GM12878 (cell line): ENCODE measurements around the gene PI4KA. TPM values are rescaled to one million over a fixed set of nuclear protein-coding genes. Genes with fewer than 3 reads are reported as not detected.

ENCODE experiments used
- ATAC-seq: fragments of 200-7000 bp; cut with Tn5 transposase; 3 replicates; pipeline ENCODE4 v1.9.1; 2020; ENCODE audit warnings: mild to moderate bottlenecking, moderate library complexity
- BruUV-seq: library from RNA; stranded (reverse); fragments of 400-500 nt; replicated peaks from 2 replicates; lab custom pipeline; 2021; lab: Mats Ljungman, UMichigan
- CTCF ChIA-PET: fragments of 300-600 bp; sonication (Branson Sonifier 250); formaldehyde crosslinking; extraction: SDS; loops from one replicate; lab custom pipeline; 2021; ENCODE audit warnings: inconsistent platforms; lab: Yijun Ruan, JAX
- POLR2A ChIA-PET: fragments of 350-600 bp; formaldehyde crosslinking; extraction: SDS; loops from one replicate; lab custom pipeline; 2021; ENCODE audit warnings: inconsistent platforms; lab: Charles Lee
- RAD21 ChIA-PET: fragments of 300-600 bp; sonication (Branson Sonifier 250); formaldehyde crosslinking; loops from one replicate; lab custom pipeline; 2023; ENCODE audit warnings: antibody characterized with exemption; ENCODE audit not compliant: unreplicated experiment; lab: Charles Lee
- SMC1A ChIA-PET: fragments of 300-600 bp; sonication (Branson Sonifier 250); formaldehyde crosslinking; loops from one replicate; lab custom pipeline; 2023; ENCODE audit not compliant: unreplicated experiment, uncharacterized antibody; lab: Charles Lee
- DNase-seq: peaks from one replicate; pipeline ENCODE4 v3.0.0-alpha.2; 2011; ENCODE audit warnings: low read depth, low spot score
- FAIRE-seq: peaks from 3 replicates; lab custom pipeline; 2011; peaks lifted over from hg19 to GRCh38; lab: Jason Lieb, UNC
- H2AFZ ChIP-seq: 2 replicates; pipeline ENCODE4 v1.6.0; 2011; ENCODE audit warnings: low read depth, low read length, control low read depth; ENCODE audit not compliant: control insufficient read depth
- H3K27ac ChIP-seq: 2 replicates; pipeline ENCODE4 v1.5.1; 2011; ENCODE audit warnings: control low read depth; ENCODE audit not compliant: control insufficient read depth, insufficient read depth
- H3K27me3 ChIP-seq, 2 experiments: replicated peaks in 1 of 2; 2 replicates each; pipeline versions ENCODE4 v1.6.0 to v1.6.1; 2011; ENCODE audit warnings: low read length in 1 of 2; ENCODE audit not compliant: control insufficient read depth in 2 of 2, insufficient read depth in 2 of 2
- H3K36me3 ChIP-seq, 2 experiments: 2 replicates each; pipeline ENCODE4 v1.5.1; 2011; ENCODE audit warnings: low read length in 1 of 2; ENCODE audit not compliant: control insufficient read depth in 2 of 2, insufficient read depth in 2 of 2
- H3K4me1 ChIP-seq: 2 replicates; pipeline ENCODE4 v1.6.1; 2011; ENCODE audit warnings: mild to moderate bottlenecking, low read length, moderate library complexity, mixed read lengths; ENCODE audit not compliant: control insufficient read depth, insufficient read depth
- H3K4me2 ChIP-seq: 2 replicates; pipeline ENCODE4 v1.6.0; 2011; ENCODE audit warnings: control low read depth; ENCODE audit not compliant: control insufficient read depth, insufficient read depth
- H3K4me3 ChIP-seq: fragments of 200-600 bp; sonication (generic); 2 replicates; pipeline ENCODE4 v1.5.1; 2016
- H3K79me2 ChIP-seq: 2 replicates; pipeline ENCODE4 v1.6.0; 2011; ENCODE audit warnings: low read length; ENCODE audit not compliant: control insufficient read depth, insufficient read depth
- H3K9ac ChIP-seq: 2 replicates; pipeline ENCODE4 v1.8.0; 2011; ENCODE audit warnings: low read length, control low read depth, mixed read lengths; ENCODE audit not compliant: control insufficient read depth, insufficient read depth
- H3K9me3 ChIP-seq: replicated peaks from 3 replicates; pipeline ENCODE4 v1.5.1; 2011; ENCODE audit warnings: mild to moderate bottlenecking, low read length; ENCODE audit not compliant: control insufficient read depth, insufficient read depth
- H4K20me1 ChIP-seq: 2 replicates; pipeline ENCODE4 v1.6.0; 2011; ENCODE audit not compliant: control insufficient read depth, insufficient read depth
- BCL11A ChIP-seq: IDR thresholded peaks from 2 replicates; pipeline ENCODE4 v1.6.1; 2011; ENCODE audit warnings: low read depth, low read length
- CHD1 ChIP-seq: IDR thresholded peaks from 2 replicates; pipeline ENCODE4 v1.6.1; 2012; ENCODE audit warnings: low read depth, low read length, improper control_type of control experiment
- RBBP5 ChIP-seq: fragments of 200-600 bp; sonication (generic); conservative IDR thresholded peaks from 2 replicates; pipeline ENCODE4 v1.6.1; 2016
- RFX5 ChIP-seq: IDR thresholded peaks from 2 replicates; pipeline ENCODE4 v1.6.1; 2011; ENCODE audit warnings: low read depth, low read length, improper control_type of control experiment
- TARDBP ChIP-seq: IDR thresholded peaks from 2 replicates; pipeline ENCODE4 v1.6.1; 2016; ENCODE audit warnings: borderline replicate concordance
- ZNF274 ChIP-seq: IDR thresholded peaks from one replicate; pipeline ENCODE4 v1.8.0; 2011; ENCODE audit not compliant: insufficient read length, insufficient read depth
- WGBS: methylation state at CpG from one replicate; pipeline ENCODE4 v1.1.6; 2016; ENCODE audit warnings: low lambda C conversion rate; ENCODE audit not compliant: insufficient replicate concordance, insufficient coverage; ENCODE audit errors: missing lambda C conversion rate; 5-methylcytosine and 5-hydroxymethylcytosine counted together
- in situ Hi-C: fragments of 300-500 bp; cut with MboI; formaldehyde crosslinking; loops from 9 replicates; pipeline ENCODE4 v1.14.3; 2018; ENCODE audit warnings: mixed read lengths
- intact Hi-C: fragments of 100-400 bp; cut with micrococcal nuclease; formaldehyde crosslinking; loops from one replicate; pipeline ENCODE4 v1.14.2; 2022; ENCODE audit not compliant: unreplicated experiment
- polyA plus RNA-seq, 11 experiments: library from polyadenylated mRNA; depleted of rRNA in 4 of 11; unstranded in 6 of 11; stranded (reverse) in 5 of 11; fragments of >200 nt; fragmentation: Nextera tagmentation in 4 of 11; fragmentation: Illumina TruSeq in 1 of 11; extraction: Ambion mirVana in 4 of 11; extraction: Trizol in 1 of 11; gene quantifications; 1 replicate in 1 of 11; 2 replicates in 10 of 11; pipeline versions ENCODE4 v1.2.1 to v1.2.3, GENCODE V29; 2011 to 2016; ENCODE audit warnings: inconsistent platforms in 2 of 11, missing spikeins in 2 of 11, low read depth in 1 of 11
- total RNA-seq, 4 experiments: library from RNA; depleted of rRNA in 3 of 4; stranded (reverse); fragments of >200 nt in 3 of 4; fragmentation: Illumina TruSeq in 1 of 4; extraction: Trizol in 1 of 4; gene quantifications; 2 replicates each; pipeline versions ENCODE4 v1.2.1 to v1.2.3, GENCODE V29; 2013 to 2021
- TF ChIP-seq, protein P1 (sequence below): IDR thresholded peaks from 2 replicates; pipeline ENCODE4 v1.6.1; 2012; ENCODE audit warnings: low read depth, low read length, improper control_type of control experiment
- TF ChIP-seq, protein P2 (sequence below): IDR thresholded peaks from 2 replicates; pipeline ENCODE4 v1.6.1; 2012; ENCODE audit warnings: low read depth, low read length, improper control_type of control experiment
- TF ChIP-seq, protein P3 (sequence below): IDR thresholded peaks from 2 replicates; pipeline ENCODE4 v1.6.1; 2011; ENCODE audit warnings: low read depth, mild to moderate bottlenecking, low read length, moderate library complexity, borderline replicate concordance; ENCODE audit errors: extremely low read depth
- TF ChIP-seq, protein P4 (sequence below): IDR thresholded peaks from 2 replicates; pipeline ENCODE4 v1.6.1; 2011; ENCODE audit warnings: borderline replicate concordance, low read depth, mild to moderate bottlenecking, moderate library complexity, mixed read lengths, low read length; ENCODE audit not compliant: insufficient read depth; ENCODE audit errors: extremely low read length

Gene PI4KA
- total and polyA plus RNA-seq, 10 of the 15 experiments (the other 5 are each of a cell fraction or from before 2014, with no cell fraction given), result 4.2 to 78.4 (median 42.1) TPM

DNA sequence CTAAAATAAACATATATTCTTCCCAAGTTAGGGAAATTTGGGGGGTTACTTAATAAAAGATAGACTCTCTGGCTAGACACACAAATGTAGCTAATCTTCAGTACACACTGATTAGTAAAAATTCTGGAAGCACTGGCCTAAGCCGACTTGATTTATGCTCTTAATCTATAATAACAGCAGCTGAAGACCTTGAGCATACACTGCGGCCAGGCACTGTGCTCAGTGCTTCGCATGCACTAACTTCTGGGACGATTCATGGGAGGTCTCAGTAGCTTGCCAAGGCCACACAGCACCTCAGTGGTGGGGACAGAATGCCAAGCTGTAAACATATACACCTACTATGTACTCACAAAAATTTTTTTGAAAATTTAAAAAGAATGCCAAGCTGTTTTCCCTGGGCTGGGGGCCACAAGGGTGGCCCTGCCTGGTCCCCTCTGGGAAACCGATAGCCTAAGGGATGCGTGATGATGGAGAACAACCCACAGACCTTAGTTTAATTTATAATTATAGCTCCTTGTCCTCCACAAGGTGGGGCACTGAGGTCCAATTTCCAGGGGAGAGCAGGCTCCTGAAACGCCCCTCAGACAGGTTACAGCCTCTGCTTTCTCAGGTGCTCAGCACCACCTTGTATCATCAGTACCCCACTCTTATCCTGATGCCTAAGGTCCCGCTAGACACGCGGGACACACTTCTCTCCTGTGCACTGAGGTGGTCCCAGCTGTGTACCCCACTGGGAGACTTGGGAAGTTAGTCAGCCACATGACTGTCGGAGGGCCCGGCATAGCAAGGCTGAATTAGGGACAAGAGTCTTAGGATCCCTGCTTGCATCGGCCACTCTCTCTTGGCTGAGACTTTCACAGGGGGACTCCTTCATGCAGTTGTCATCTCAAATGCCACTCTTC is 64.6 kb downstream of the PI4KA start:
- FAIRE-seq, result no peak
- BruUV-seq, result no TSS peak
- RAD21 ChIA-PET, result no interaction called here
- H3K9me3 ChIP-seq, result no peaks in the 10 kb centered on the region
- in situ Hi-C loops, result no loop called here
- no peaks in the 10 kb centered on the region for H4K20me1 ChIP-seq
- no peak overlapping the region for H3K4me2 ChIP-seq
- TF ChIP-seq BCL11A, result no peak
- no peak overlapping the region for H2AFZ ChIP-seq
- no peak overlapping the region for H3K4me3 ChIP-seq
- H3K79me2 ChIP-seq, result no peaks in the 10 kb centered on the region
- no peaks in the 10 kb centered on the region for H3K4me1 ChIP-seq
- intact Hi-C loops, result no loop called here
- ATAC-seq, result no peak
- CTCF ChIA-PET, result interaction anchor here (0.6 to 2.3 kb wide), 3 partner anchors 10 to 25 kb away, joined by 3 to 10 read pairs (median 3); no protein-coding TSS in a partner anchor
- no peak for DNase-seq
- POLR2A ChIA-PET, result no interaction called here
- 94% methylated on average over 13 of the region's 13 CpGs for WGBS
- H3K9ac ChIP-seq, result no peak overlapping the region
- no peak overlapping the region for H3K27ac ChIP-seq
- no peaks in the 10 kb centered on the region for H3K27me3 ChIP-seq
- H3K36me3 ChIP-seq, result peaks cover 10 to 12% of the 10 kb centered on the region in 2 experiments; a peak in 3 of 4 replicates
- SMC1A ChIA-PET, result no interaction called here

DNA sequence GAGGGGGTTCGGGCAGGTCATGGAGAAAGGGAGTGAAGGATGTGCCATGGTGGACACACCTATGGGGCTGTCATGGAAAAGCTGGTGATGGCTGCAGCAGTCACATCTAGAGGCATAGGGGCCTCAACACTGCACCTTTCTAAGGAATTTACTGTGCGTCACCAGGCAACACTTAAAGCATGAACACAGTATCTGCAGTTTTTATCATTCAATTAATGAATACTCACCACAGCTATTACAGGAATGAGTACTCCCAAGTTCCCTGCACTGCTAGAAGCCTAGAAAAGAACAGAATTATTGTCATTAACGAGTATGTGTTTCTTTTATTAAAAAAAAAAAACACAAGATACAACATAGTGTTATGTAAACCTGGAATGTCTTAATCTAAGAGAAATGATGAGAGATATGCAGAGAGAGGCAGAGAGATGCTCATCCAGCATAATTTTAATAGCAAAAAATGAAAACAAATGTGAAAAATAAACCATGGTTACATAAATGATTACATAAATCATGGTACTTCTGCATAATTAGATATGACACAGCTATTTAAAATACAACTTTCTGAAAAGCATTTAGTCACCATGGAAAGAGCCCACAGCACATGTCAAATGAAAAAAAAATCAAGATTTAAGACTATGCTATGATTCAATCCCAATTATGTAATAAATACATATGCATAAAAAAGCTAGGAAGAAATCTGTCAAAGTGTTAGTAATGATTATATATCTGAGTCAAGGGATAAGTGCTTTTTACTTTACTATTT is 65.5 kb downstream of the PI4KA start:
- no peaks in the 10 kb centered on the region for H3K9me3 ChIP-seq
- 98% methylated on average over 3 of the region's 3 CpGs for WGBS
- H3K4me1 ChIP-seq, result no peaks in the 10 kb centered on the region
- H3K4me2 ChIP-seq, result no peak overlapping the region
- BruUV-seq, result no TSS peak
- RAD21 ChIA-PET, result interaction anchor here (1.0 kb wide), 1 partner anchor 9 kb away, joined by 4 read pairs; no protein-coding TSS in a partner anchor
- H4K20me1 ChIP-seq, result no peaks in the 10 kb centered on the region
- CTCF ChIA-PET, result interaction anchor here (1.2 to 2.3 kb wide), 2 partner anchors 9 to 16 kb away, joined by 3 to 10 read pairs; no protein-coding TSS in a partner anchor
- H3K36me3 ChIP-seq, result peaks cover 12 to 16% of the 10 kb centered on the region in 2 experiments; a peak in 3 of 4 replicates
- H3K27ac ChIP-seq, result no peak overlapping the region
- POLR2A ChIA-PET, result no interaction called here
- DNase-seq, result no peak
- SMC1A ChIA-PET, result no interaction called here
- H3K79me2 ChIP-seq, result no peaks in the 10 kb centered on the region
- ATAC-seq, result no peak
- no peak overlapping the region for H2AFZ ChIP-seq
- in situ Hi-C loops (no loop called here), intact Hi-C loops (no loop called here)
- H3K27me3 ChIP-seq, result no peaks in the 10 kb centered on the region
- H3K9ac ChIP-seq, result no peak overlapping the region
- H3K4me3 ChIP-seq, result no peak overlapping the region
- FAIRE-seq, result no peak
- TF ChIP-seq, protein P1, sequence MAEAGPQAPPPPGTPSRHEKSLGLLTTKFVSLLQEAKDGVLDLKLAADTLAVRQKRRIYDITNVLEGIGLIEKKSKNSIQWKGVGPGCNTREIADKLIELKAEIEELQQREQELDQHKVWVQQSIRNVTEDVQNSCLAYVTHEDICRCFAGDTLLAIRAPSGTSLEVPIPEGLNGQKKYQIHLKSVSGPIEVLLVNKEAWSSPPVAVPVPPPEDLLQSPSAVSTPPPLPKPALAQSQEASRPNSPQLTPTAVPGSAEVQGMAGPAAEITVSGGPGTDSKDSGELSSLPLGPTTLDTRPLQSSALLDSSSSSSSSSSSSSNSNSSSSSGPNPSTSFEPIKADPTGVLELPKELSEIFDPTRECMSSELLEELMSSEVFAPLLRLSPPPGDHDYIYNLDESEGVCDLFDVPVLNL, result no peak
- TF ChIP-seq, protein P2, sequence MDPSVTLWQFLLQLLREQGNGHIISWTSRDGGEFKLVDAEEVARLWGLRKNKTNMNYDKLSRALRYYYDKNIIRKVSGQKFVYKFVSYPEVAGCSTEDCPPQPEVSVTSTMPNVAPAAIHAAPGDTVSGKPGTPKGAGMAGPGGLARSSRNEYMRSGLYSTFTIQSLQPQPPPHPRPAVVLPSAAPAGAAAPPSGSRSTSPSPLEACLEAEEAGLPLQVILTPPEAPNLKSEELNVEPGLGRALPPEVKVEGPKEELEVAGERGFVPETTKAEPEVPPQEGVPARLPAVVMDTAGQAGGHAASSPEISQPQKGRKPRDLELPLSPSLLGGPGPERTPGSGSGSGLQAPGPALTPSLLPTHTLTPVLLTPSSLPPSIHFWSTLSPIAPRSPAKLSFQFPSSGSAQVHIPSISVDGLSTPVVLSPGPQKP, result no peak
- TF ChIP-seq, protein P3, sequence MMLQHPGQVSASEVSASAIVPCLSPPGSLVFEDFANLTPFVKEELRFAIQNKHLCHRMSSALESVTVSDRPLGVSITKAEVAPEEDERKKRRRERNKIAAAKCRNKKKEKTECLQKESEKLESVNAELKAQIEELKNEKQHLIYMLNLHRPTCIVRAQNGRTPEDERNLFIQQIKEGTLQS, result no peak
- TF ChIP-seq ZNF274 (no peak), RFX5 (no peak), RBBP5 (no peak), CHD1 (no peak), TARDBP (no peak)
- TF ChIP-seq, protein P4, sequence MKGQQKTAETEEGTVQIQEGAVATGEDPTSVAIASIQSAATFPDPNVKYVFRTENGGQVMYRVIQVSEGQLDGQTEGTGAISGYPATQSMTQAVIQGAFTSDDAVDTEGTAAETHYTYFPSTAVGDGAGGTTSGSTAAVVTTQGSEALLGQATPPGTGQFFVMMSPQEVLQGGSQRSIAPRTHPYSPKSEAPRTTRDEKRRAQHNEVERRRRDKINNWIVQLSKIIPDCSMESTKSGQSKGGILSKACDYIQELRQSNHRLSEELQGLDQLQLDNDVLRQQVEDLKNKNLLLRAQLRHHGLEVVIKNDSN, result no peak
